ENCODE results near the gene MRPL46. TPM values are rescaled to one million over a fixed set of nuclear protein-coding genes. Genes with fewer than 3 reads are reported as not detected.

The MRPL46 gene
- total RNA-seq = 10 to 100 TPM; 23.3 to 43.5 (median 29.4) TPM

DNA sequence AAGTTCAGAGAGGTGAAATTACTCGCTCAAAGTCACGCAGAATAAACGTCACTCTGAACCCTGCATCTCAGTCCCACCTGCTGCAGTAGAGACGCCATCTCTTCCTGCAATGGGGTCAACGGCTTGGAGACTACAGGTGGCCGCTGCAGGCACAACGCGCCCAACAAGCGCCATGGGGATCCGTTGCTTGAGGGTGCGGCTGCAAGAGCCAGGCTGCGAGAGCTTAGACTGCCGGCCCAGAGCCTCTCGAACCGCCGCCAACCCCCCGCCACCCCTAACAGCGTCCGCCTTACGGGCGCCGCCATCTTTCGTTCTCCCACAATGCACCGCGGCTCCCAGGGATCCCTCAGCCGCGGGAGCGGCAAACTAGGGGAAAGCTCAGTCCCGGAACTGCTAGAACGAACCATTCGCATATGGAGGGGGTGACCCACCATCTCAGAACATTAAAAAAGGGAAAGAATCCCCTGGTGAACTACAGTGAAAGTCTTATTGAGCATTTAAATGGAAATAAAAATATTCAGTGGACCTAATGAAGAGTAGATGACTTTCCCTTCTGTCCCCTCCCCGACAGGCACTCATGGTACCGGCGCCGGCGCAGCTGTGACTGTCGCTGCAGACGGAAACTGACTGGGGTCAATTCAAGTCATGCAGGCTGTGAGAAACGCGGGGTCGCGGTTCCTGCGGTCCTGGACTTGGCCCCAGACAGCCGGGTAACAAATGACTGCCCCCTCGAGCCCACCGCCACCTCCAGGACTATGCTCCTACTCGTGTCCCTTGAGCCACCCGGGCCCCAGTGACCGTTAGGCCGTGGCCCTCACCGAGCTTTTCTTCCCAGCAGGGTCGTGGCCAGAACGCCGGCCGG lies at the start of gene MRPL46, which contains the start of gene MRPS11:
MRPL46 (minus strand) TSS at position 316 of the 862 bp plus-strand sequence; CDS start at position 305, 11 bp downstream.
MRPS11 (plus strand) TSS at position 636 of the 862 bp plus-strand sequence; CDS start at position 646, 10 bp downstream.
- intact Hi-C loops (cut with DNase I) = no loop called here
- Histone ChIP-seq H3K9me3 (no peaks in the 10 kb centered on the region), H3K4me3 (peak within 1 kb of the TSS; percentile 83 to 90 (median 89)), H3K27me3 (no peaks in the 10 kb centered on the region), H3K4me1 (peaks cover 15 to 35% (median 21%) of the 10 kb centered on the region in 3 donors), H3K36me3 (peaks cover 6 to 59% (median 9%) of the 10 kb centered on the region in 3 donors), H3K27ac (peak within 1 kb of the TSS; percentile 84 to 94 (median 91))
- WGBS, 2 donors = 0% methylated on average over 15 to 33 of the region's 55 CpGs
- DNase-seq = peak; percentile 32
- TF ChIP-seq CTCF (IDR thresholded peaks at IDR 0.05) (peak in 1 of 6 experiments; percentile 23), POLR2A (IDR thresholded peaks at IDR 0.05) (no peak)

GRCh38 chr15:88513195-88513594 lies 46.0 kb upstream of the MRPL46 start:
- WGBS, 2 donors = 82 to 96% methylated on average over 5 of the region's 5 CpGs
- intact Hi-C loops (cut with DNase I) = no loop called here
- no peaks in the 10 kb centered on the region for H3K9me3 ChIP-seq
- peaks cover 0 to 64% (median 0%) of the 10 kb centered on the region in 3 donors for H3K36me3 ChIP-seq
- TF ChIP-seq POLR2A (IDR thresholded peaks at IDR 0.05) (no peak), CTCF (IDR thresholded peaks at IDR 0.05) (no peak)
- no peak overlapping the region for H3K4me3 ChIP-seq
- no peak overlapping the region for H3K27ac ChIP-seq
- H3K4me1 ChIP-seq = no peaks in the 10 kb centered on the region
- H3K27me3 ChIP-seq = no peaks in the 10 kb centered on the region
- DNase-seq = no peak

DNA sequence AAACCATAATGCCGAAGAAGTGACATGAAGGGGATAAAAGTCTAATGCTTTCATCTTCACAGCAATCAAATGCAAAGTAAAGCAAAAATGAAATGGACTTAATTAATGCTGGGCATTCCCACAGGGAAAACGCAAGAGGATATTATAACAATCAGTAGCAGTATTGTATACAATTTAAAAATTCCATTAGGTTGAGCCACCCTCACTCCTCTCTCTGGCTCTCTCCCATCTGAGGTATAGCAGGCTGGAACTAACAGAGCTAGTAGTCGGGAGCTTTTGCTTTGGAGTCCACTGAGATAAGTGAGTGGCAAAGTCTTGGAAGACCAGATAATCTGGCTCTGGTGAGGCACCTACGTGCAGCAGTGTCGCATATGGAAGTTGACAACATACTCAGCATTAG lies 45.4 kb upstream of the MRPL46 start:
- Histone ChIP-seq H3K4me3 (no peak overlapping the region), H3K4me1 (no peaks in the 10 kb centered on the region), H3K36me3 (peaks cover 0 to 70% (median 0%) of the 10 kb centered on the region in 3 donors), H3K27ac (no peak overlapping the region), H3K9me3 (no peaks in the 10 kb centered on the region), H3K27me3 (no peaks in the 10 kb centered on the region)
- no peak for TF ChIP-seq POLR2A (IDR thresholded peaks at IDR 0.05)
- TF ChIP-seq CTCF (IDR thresholded peaks at IDR 0.05) = no peak
- WGBS, 2 donors = 91 to 94% methylated on average over 5 of the region's 5 CpGs
- DNase-seq = no peak
- intact Hi-C loops (cut with DNase I) = no loop called here

DNA sequence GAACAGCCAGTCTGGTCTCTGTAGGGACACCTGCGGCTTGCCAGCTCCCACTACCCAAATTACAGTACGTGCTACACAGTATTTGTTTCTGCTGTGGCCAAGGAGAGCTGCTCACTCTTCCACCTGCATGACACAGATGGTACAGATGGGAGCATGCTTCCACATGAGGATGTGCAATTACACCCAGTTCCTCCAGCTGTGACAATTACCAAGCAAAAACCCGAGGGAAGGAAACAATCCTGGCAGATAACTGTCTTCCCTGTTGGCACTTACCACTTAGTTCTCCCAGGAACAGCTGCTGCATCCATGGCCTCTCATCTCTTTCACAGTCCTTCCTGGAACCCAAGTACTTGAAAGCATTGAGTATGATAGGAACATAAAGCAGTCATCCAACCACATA lies 44.9 kb upstream of the MRPL46 start:
- intact Hi-C loops (cut with DNase I) = no loop called here
- WGBS, 2 donors = 46 to 74% methylated on average over 1 to 3 of the region's 3 CpGs
- Histone ChIP-seq H3K4me3 (no peak overlapping the region), H3K27ac (no peak overlapping the region), H3K4me1 (no peaks in the 10 kb centered on the region), H3K9me3 (no peaks in the 10 kb centered on the region), H3K27me3 (no peaks in the 10 kb centered on the region), H3K36me3 (peaks cover 0 to 75% (median 0%) of the 10 kb centered on the region in 3 donors)
- no peak for DNase-seq
- no peak for TF ChIP-seq POLR2A (IDR thresholded peaks at IDR 0.05)
- no peak for TF ChIP-seq CTCF (IDR thresholded peaks at IDR 0.05)

DNA sequence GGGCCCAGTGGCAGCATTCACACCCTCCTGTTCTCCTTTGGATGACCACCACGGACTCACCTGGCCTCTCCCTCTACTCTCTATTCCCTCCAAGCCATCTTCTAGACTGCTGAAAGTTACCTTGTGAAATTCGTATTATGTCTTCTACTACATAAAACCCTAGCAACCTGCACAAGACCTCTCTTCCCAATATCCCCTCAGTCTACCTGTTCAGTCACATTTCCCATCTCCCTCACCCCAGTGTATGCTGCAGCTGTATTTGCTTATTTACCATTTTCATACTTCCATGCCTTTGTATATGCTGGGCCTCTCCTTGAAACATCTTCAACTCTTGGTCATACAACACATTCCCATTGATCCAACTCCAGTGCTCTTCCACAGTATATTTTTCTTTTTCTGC lies 44.0 kb upstream of the MRPL46 start:
- no peak for DNase-seq
- Histone ChIP-seq H3K4me3 (no peak overlapping the region), H3K36me3 (peaks cover 0 to 71% (median 0%) of the 10 kb centered on the region in 3 donors), H3K27ac (no peak overlapping the region), H3K27me3 (no peaks in the 10 kb centered on the region), H3K4me1 (no peaks in the 10 kb centered on the region), H3K9me3 (no peaks in the 10 kb centered on the region)
- intact Hi-C loops (cut with DNase I) = no loop called here
- TF ChIP-seq CTCF (IDR thresholded peaks at IDR 0.05) (no peak), POLR2A (IDR thresholded peaks at IDR 0.05) (no peak)
- 88 to 91% methylated on average over 2 of the region's 2 CpGs for WGBS, 2 donors
